ENCODE data around the gene DCAF11.
A peak's percentile ranks its signal among the peaks of the same experiment; 100 is the strongest.

DCAF11 gene

GRCh38 chr14:24114532-24115421 lies at the start of gene DCAF11, which contains the start of gene NRL:
Gene DCAF11, plus strand, starts transcription at chr14:24114777. Its CDS starts 818 bp downstream, at chr14:24115595.
Gene NRL, minus strand, starts transcription at chr14:24114949. Its CDS starts 32,101 bp downstream, at chr14:24082848.
- DNase-seq (ENCODE audit: low read depth, low spot score) = peak; percentile 99

GRCh38 chr14:24064856-24065255 lies 49.7 kb upstream of the DCAF11 start:
- DNase-seq (ENCODE audit: low read depth, low spot score) = no peak

GRCh38 chr14:24065408-24065807 lies 49.2 kb upstream of the DCAF11 start:
- no peak for DNase-seq (ENCODE audit: low read depth, low spot score)

- DNase-seq (ENCODE audit: low read depth, low spot score) = no peak
Observed at GRCh38 chr14:24066496-24067132, 48.0 kb upstream of the DCAF11 start.

- DNase-seq (ENCODE audit: low read depth, low spot score) = no peak
Observed at GRCh38 chr14:24067133-24068082, 47.2 kb upstream of the DCAF11 start.

- DNase-seq (ENCODE audit: low read depth, low spot score) = no peak
Observed at GRCh38 chr14:24068711-24069410, 45.7 kb upstream of the DCAF11 start.

- no peak for DNase-seq (ENCODE audit: low read depth, low spot score)
Observed at GRCh38 chr14:24069411-24069735, 45.2 kb upstream of the DCAF11 start.

- no peak for DNase-seq (ENCODE audit: low read depth, low spot score)
Observed at GRCh38 chr14:24070285-24071143, 44.1 kb upstream of the DCAF11 start.

GRCh38 chr14:24071144-24071697 lies 43.4 kb upstream of the DCAF11 start, which contains the start of gene CPNE6:
Gene CPNE6, plus strand, starts transcription at chr14:24071562. Its CDS starts 1,375 bp downstream, at chr14:24072937.
- DNase-seq (ENCODE audit: low read depth, low spot score) = no peak

- DNase-seq (ENCODE audit: low read depth, low spot score) = no peak
Observed at GRCh38 chr14:24071836-24072430, 42.6 kb upstream of the DCAF11 start.

- no peak for DNase-seq (ENCODE audit: low read depth, low spot score)
Observed at GRCh38 chr14:24072436-24072835, 42.1 kb upstream of the DCAF11 start.

GRCh38 chr14:24072881-24073877 lies 41.4 kb upstream of the DCAF11 start:
- no peak for DNase-seq (ENCODE audit: low read depth, low spot score)

- no peak for DNase-seq (ENCODE audit: low read depth, low spot score)
Observed at GRCh38 chr14:24074625-24075484, 39.7 kb upstream of the DCAF11 start.

- DNase-seq (ENCODE audit: low read depth, low spot score) = no peak
Observed at GRCh38 chr14:24075485-24076301, 38.9 kb upstream of the DCAF11 start.

GRCh38 chr14:24076302-24076601 lies 38.3 kb upstream of the DCAF11 start:
- no peak for DNase-seq (ENCODE audit: low read depth, low spot score)

- no peak for DNase-seq (ENCODE audit: low read depth, low spot score)
Observed at GRCh38 chr14:24077086-24077485, 37.5 kb upstream of the DCAF11 start.

- DNase-seq (ENCODE audit: low read depth, low spot score) = no peak
Observed at GRCh38 chr14:24078146-24078545, 36.4 kb upstream of the DCAF11 start.

Data from brain pericyte (primary cell).